Measurements from ENCODE around the gene CTRB1.
A peak's percentile ranks its signal among the peaks of the same experiment; 100 is the strongest.
"Not testable (repeated sequence)": the region's sequence is repeated elsewhere in the genome, so short reads cannot be mapped to it uniquely, and the experiment has no call there.

CTRB1 gene

DNA sequence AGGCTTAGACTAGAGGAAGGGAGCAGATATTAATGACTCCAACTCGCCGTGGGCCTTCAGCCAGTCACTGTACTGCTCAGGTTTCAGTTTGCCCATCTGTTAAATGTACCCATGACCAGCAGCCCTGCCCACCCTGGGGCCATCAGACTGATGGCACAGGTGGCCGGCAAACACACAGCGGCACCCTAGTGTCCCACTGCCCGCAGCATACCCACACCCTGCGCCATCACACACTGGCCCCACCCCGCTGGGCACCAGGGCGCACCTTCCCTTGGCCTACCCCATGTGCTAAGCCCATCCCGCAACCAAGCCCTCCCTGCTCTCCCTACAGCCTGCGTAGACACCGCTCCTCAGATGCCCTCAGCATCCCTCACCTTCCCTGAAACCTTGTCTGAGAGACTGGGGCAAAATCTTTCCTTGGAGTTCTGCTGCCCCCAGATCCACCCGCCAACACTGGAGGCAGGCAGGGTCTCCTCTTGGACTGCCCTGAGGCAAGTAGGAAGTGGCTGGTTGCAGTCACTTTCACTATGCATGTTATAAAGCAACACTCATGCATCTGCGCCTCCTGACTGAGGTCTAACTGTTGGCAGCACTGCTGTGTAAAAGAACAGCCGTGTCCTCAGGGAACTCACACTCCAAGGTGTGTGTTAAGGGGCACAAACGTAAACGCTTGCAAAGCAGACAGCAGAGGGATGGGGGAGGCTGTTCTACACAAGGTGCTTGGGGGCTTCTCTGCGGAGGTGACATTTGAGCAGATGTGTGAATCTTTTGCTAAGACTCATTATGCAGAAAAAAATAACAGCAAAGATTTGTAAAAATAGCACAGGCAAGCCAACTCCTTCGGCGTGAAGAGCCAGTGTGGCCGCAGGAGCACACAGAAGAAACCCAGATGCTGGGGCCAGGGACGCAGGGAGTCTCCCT, 39.4 kb downstream of the CTRB1 start:
- DNase-seq = no peak

DNA sequence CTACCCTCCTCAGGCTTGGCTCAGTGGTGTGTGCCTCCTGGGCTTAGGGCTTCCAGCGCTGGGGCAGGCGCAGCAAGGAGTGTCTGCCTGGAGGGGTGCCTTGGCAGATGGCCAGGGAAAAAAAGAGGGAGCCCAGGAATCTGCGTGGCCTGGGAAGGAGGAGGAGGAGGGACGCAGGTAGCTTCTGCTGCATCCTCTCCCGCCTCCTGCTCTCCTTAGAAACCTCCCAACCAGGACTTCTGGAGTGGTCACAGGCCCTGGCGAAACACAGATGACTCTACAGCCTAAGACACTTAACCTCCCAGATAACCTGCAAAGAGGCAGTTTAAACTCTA, 40.0 kb downstream of the CTRB1 start:
- DNase-seq = no peak

DNA sequence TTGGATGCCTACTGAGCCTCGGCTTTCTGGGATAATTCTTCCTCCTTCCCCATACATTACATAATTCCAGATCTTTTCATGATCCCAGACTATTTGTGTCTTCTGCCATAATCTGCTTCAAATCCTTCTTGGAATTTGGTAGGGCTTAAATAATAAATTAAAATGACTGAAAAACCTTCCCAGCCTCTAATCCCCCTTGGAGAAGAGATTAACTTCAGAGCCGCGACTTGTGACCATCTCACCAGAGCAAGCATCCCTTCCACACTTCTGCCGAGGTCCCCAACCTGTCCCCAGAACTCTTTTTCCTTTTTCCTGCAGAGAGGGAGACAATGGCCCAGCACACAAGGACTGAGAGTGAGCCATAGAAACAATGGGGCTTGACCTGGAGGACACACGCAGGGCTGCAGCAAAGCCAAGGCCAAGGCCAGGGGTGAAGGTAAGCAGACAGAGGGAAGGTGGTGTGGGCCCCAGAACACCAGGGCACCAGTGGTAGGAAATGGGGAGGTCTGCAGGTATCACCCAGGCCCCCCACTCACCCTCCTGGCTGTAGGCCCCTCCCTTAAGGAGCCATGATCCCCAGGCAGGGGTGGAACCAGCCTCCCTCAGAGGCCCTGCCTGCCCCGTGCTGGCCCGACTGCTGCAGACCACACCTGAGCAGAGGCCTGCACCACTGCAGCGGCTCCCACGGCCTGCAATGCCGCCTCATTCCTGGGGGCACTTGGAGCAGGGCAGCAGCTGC, 42.2 kb downstream of the CTRB1 start:
- no peak for DNase-seq

DNA sequence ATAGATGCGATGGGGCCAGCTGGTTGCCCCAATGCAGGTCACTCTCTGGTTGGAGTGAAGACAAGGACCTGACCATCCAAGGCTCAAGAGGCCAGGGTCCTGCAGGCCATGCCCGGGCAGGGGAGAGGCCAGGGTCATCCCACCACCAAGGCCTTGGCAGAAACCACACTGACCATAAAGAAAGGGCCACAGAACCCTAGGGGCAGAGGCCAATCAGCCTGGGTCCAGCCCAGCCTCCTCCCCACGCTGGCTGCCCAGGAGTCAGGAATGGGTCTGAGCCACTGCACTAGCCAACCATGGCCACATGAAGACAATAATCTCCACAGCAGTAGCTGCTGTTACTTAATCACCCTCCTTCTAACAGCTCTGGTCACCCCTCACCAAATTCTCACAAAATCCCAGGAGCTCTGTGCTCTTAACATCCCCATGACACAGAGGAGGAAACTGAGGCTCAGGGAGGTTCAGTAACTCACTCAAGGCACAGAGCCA, 42.8 kb downstream of the CTRB1 start:
- DNase-seq = no peak

DNA sequence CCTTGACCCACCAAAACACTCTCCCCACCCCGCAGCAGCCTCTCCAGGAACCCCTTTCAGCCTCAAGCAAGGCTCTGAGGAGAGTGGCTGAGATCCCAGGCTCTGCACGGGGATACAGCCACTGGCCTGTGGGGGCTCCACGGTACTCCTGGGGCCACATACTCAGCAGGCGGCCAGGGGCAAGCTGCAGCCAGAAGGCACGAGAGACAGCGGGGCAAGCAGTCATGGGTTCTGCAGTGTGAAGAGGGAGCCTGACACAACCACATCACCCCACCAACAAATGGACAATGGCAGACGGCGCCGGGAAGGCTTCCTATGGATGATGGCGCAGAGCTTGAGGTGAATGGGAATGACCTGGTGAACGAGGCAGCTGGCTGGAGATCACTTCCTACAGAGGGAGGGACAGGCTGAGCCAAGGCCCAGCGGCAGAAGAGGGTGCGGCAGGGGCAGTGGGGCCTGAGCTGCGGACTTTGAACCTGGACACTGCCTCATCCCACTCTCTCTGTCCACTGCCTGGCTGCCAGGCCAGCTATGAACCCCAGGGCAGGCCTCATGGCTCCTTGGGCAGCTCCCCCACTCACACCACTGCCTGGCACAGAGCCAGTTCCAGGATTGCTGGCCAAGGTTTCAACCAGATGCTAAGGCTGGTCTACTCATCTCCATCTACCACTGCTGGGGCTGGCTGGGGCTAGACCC, 43.5 kb downstream of the CTRB1 start:
- DNase-seq = no peak

DNA sequence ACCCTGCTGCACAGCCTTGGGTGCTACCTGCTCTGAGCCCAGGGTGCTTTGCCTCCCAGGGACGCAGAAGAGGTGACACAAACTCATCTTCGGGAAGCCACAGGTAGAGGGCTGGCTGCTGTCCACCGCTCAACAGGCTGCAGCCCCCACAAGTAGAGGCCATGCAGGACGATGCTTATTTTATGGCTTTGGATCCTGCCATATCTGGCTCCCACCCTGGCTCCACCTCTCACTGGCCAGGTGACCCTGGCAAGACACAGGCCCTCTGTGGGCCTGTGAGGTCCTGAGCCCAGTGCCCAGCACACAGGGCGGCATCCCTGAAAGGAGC, 44.0 kb downstream of the CTRB1 start:
- no peak for DNase-seq

DNA sequence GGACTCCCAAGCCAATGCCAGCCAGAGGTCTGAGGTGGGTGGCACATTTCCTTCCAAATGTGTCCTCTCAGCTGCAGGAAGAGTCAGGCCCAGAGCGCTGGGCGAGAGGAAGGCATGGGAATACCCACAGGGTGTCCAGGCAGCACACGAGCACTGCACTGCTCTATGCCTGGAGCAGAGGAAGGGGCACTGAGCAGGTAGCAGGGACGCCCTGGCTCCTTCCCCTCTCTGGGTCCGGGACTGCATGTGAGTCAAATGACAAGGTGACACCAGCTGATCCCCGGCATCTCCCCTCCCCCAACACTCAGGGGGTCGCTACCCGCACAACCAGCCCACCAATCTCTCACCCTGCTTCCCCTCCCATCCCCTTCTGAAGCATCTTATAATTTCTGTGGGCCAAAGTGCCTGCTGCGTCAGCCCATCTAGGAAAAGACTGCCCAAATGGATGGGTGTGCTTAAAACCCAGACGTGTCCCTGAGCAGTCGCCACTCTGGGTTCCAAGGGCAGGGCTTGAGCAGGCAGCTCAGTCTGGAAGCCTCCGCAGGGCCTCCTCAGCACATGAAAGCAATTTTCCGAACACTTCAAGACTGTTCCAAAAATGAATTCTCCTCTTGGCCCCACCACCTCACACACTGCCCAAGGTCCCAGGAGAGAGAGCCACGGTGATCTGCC, 44.6 kb downstream of the CTRB1 start:
- DNase-seq = no peak

DNA sequence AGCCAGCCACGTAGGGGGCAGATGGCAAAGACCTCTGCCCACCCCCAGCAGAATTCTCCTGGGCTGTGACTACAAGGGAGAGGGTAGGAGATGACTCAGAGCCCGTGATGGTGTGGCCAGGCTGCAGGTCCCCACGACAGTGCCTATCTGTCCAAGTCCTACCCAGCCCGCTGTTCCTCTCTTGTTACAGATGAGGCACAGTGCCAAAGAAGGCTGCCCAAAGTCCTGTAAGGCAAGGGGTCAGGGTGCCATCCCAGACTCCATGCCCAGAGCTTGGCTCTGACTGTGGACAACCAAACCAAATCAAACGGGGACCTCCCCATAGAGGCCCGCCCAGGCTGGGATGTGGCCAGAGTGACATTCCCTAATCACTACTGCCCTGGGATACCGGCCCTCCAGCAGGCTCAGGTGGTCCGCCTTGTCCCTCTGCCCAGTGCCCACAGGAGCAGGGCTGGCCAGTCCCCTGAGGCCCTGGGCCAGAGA, 45.2 kb downstream of the CTRB1 start:
- DNase-seq = no peak

DNA sequence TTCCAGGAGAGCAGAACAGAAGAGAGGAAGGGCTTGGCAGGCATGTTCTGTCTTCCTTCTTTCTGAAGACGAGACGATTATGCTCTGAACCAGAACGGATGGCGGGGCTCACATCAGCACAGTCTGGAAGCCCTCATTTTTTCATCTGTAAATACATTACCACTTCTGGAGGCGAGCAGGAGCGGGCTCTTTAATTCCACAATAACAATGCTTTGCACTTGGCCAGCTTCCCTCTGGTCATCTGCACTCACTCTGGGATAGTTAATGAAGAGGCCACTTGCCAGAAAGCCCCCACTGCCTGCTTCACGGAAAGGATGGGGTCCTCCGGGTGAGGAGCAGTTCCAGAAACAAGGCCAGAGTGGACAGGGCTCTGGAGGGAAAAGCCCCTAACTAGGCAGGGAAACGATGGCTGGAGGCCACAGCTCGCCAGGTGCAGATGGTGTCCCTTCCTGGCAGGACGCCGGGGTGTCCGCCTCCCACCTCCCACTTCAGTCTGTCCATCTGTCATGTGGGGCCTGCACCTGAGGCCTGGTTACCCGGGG, 45.7 kb downstream of the CTRB1 start:
- no peak for DNase-seq

DNA sequence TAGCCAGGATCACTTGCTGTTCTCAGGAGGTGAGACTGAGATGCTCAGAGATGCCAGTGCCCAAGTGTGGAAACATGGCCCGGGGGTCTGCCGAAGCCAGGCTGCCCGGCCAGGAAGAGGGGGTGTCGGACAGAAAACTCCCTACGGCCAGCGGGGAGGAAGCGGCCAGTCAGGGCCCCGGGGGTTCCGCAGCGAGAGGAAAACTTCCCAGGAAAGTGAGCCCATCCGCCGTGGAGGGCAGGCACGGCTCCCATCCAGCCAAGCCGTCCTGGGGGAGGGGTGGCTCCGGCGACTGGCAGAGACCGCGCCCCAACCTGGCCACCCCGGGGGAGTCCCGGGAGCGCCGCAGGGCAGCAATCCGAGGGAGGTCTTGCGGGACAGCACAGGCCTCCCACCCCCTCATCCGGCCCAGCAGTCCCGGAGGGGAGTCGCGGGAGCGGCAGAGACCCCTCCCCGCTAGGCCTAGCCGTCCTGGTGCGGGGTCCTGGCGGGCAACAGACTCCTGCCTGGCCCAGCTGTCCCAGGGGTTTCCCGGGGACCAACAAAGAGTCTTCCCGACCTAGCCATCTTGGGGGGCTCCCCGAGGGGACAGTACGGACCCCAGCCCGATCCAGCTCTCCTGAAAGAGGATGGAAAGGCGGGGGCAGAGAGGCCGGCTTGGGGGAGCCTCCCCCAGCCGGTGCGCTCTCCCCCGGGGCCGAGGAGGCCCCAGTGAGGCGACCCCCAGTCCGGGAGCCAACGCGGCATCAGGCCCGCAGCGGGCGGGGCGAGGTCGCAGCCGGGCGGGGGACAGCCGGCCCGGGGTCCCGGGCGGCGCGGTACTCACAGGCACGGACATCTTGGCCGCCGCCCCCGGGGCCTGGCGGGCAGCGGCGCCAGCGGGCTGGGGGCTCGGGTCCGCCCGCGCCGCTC, 46.5 kb downstream of the CTRB1 start:
- DNase-seq = no peak

DNA sequence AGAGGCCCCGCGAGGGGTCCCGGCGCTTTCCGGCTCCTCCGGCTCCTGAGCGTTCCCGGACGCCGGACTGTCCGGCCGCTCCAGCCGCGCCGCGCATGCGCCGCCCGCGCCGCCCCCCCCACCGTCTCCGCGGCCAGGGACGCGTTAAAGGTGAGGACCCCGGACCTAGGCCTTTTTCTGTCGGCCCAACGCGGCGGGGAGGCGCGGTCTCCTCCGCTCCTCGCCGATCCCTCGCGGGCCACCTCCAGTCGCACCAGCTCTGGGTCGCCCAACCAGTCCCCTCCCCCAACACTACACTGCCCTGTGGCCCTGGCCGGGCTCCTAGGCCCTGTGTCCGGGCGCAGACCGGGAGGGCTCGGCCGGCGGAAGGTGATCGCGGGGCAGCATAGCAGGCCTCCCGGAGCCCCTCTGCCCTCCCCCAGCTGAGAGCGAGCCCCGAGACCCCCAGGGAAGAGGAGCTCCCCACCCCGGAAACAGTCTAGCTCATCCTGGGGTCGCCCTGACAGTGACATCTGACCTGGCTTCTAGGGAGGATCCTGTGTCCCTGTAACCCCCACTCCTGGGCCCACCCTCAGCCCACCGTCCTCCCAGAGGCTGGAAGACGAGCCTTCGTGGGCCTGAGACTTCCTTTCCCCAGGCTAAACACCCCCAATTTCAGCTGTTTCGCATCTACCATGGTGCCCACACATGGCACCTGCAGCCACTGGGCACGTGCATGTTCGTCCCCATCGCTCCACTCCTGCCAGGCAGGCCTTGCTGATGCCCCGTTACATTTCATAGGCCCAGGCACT, 47.3 kb downstream of the CTRB1 start:
- peak; percentile 22 for DNase-seq

DNA sequence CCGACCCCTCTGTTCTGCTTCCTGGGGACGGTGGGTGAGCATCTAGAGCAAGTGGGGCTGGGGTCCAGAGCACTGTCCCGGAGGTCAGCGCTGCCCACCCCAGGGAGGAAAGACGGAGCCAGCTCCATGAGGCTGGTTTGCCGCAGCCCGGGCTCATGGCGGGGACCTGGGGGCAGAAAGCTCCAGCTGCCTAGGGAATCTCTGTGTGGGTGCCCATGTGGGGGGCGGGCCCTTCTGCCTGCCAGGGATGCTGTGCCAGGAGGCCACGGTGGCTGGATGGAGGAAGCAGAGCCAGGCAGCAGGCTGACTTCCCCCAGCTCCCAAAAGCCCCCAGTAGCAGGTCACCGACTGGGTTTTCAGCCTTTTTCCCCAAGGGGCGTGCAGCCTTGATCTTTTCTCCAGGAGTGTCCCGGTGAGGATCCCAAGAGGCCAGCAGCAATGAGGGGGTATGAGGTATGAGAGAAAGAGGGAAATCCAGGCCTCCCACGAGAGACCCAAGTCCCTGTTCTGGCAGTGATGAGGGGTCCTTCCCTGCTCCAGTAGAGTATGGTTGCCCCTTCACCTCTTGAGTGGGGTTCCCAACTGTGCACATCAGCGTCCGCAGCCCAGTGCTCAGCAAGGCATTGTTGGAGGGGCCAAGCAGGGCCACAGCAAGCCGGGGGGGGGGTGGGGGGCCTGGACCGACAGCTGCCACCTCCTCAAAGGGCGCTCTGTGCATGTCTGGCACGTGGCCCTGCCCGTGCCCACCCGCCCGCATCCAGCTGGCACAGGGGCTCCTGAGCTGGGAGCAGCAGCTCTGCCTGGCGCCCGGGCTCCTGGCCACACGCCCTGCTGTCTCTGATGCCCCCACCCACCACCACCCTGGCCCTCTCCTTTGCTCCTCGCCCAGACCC, 48.2 kb downstream of the CTRB1 start:
- no peak for DNase-seq

DNA sequence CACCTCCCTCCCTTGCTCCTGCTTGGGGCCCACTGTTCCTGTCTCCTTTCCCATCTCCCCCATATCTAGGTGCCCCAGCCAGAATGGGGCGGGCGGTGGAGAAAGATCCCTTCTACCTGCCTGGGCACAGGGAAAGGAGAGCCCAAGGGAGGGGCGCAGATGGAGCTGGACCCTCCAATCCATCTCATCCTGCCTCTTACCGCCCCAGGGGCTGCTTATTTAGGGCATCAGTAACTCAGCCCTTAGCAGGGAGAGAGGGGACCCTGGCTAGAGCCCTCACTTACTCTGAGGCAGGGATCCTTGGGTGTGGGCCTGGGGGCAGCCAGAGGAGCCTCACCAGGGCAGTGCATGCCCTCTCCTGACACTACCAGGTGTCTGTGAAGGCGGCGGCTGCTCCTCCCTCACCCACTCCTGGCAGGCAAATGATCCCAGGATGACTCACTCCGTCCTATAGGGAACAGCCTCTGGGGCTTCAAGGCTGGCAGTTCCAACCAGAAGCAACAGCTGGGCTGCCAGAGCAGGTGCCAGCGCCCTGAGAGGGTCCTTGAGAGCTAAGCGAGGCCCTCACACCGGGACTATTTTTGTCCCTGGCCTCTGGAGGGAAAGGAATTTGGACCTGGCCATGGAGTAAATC, 49.0 kb downstream of the CTRB1 start:
- no peak for DNase-seq

DNA sequence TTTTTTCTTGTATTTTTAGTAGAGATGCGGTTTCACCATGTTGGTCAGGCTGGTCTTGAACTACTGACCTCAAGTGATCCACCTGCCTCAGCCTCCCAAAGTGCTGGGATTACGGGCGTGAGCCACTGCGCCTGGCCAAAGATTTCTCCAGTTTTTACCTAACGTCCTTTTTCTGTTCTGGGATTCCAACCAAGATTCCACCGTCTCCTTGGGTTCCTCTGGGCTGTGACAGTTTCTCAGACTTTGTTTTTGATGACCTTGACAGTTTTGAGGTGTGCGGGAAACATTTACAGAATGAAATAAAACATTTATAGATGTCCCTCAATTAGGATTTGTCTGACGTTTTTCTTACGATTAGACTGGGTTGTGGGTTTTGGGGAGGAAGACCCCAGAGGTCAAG, 50.6 kb downstream of the CTRB1 start:
- DNase-seq = not testable (repeated sequence)

DNA sequence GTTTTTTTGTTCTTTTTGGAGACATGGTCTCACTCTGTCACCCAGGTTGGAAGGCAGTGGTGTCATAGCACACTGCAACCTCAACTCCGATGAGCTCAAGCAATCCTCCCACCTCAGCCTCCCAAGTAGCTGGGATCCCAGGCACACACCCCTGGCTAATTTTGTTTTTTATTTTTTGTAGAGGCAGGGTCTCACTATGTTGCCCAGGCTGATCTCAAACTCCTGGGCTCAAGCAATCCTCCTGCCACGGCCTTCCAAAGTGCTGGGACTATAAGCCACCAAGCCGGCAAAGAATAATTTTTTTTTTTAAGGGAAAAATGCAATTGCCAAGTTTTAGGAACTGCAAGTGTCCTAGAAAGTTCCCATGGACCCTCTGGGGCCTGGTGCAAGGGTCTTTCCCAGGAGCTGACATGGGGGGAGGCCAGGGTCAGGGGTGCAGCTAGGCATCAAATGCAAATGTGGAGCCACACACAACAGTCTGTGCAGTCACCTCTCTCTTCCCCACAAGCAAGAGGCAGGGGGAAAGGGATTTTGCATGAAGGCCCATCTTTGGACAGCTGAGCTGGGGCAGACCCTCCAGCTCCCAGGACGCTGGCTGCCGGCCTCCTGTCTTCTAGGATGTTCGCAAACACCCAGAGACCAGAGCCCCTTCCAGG, 52.8 kb downstream of the CTRB1 start:
- no peak for DNase-seq

DNA sequence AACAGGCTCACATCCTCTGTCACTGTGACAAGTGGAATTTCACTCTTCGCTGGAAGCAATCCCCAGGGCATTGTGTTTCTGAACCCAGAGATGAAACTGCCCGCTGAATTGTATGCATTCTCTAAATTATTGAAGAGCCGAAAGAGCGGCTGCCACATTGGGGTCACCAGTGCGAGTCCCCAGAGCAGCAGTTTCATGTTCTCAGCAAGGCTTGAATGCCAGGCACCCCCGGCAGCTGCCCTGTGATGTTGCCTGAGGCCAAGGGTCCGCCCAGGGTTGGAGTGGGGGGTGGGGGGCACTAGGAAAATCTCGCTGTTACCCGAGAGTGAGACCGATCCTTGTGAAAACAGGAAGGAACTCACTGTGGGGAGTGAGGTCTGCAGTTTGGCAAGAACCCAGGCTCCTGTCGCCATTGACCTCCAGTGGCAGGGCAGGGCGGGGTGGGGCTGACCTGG, 53.3 kb downstream of the CTRB1 start:
- no peak for DNase-seq

DNA sequence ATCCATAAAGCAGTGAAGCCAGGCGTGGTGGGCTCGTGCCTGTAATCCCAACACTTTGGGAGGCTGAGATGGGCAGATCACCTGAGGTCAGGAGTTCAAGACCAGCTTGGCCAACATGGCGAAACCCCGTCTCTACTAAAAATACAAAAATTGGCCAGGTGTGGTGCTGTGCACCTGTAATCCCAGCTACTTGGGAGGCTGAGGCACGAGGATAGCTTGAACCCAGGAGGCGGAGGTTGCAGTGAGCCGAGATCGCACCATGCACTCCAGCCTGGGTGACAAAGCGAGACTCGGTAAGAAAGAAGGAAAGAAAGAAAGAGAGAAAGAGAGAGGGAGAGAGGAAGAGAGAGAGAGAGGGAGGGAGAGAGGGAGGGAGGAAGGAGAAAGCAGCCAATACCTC, 53.8 kb downstream of the CTRB1 start:
- not testable (repeated sequence) for DNase-seq

Measured in inflammatory macrophage treated with lipopolysaccharide for 4 hours (primary cell).